WTC11 (cell line): ENCODE data around the gene NINJ2. TPM values are rescaled to one million over a fixed set of nuclear protein-coding genes. Genes with fewer than 3 reads are reported as not detected.

Experiments used
- ATAC-seq: fragments of 200-7000 bp; cut with Tn5 transposase; 2 replicates; pipeline ENCODE4 v1.10.0; 2021; ENCODE audit warnings: mild to moderate bottlenecking, moderate library complexity
- CTCF ChIA-PET: fragments of 300-600 bp; sonication (Branson Sonifier 250); formaldehyde crosslinking; loops from one replicate; lab custom pipeline; 2021; ENCODE audit warnings: antibody characterized with exemption; lab: Charles Lee
- POLR2A ChIA-PET: fragments of 350-600 bp; sonication (Branson Sonifier 250); formaldehyde crosslinking; loops from one replicate; lab custom pipeline; 2021; ENCODE audit warnings: antibody characterized with exemption; lab: Charles Lee
- DNase-seq: peaks from one replicate; pipeline ENCODE4 v3.0.0; 2021; ENCODE audit warnings: low spot score
- H3K27ac Mint-ChIP-seq: 2 replicates; pipeline ENCODE4 v1.8.0; 2021; ENCODE audit warnings: mixed read lengths
- H3K27me3 Mint-ChIP-seq: 2 replicates; pipeline ENCODE4 v1.8.0; 2021; ENCODE audit warnings: low read depth, mild to moderate bottlenecking, moderate library complexity, mixed read lengths
- H3K36me3 Mint-ChIP-seq: 2 replicates; pipeline ENCODE4 v1.8.0; 2021; ENCODE audit warnings: mixed read lengths
- H3K4me1 Mint-ChIP-seq: 2 replicates; pipeline ENCODE4 v1.8.0; 2022; ENCODE audit warnings: mixed read lengths
- H3K4me3 Mint-ChIP-seq: 2 replicates; pipeline ENCODE4 v1.8.0; 2021; ENCODE audit warnings: mild to moderate bottlenecking, moderate library complexity, mixed read lengths
- H3K9me3 Mint-ChIP-seq: 2 replicates; pipeline ENCODE4 v1.8.0; 2021; ENCODE audit warnings: mixed read lengths
- CTCF ChIP-seq: fragments of 200-600 bp; IDR thresholded peaks from 2 replicates; pipeline ENCODE4 v1.8.0; 2022; ENCODE audit warnings: antibody characterized with exemption
- E2F1 ChIP-seq: sonication (generic); formaldehyde crosslinking; IDR thresholded peaks from 2 replicates; pipeline ENCODE4 v1.8.0; 2022; ENCODE audit warnings: mild to moderate bottlenecking, missing genetic modification reagents
- FOXJ3 ChIP-seq: sonication (generic); formaldehyde crosslinking; IDR thresholded peaks from 2 replicates; pipeline ENCODE4 v1.9.0; 2021; ENCODE audit warnings: missing genetic modification reagents, mild to moderate bottlenecking, borderline replicate concordance
- FOXK1 ChIP-seq: sonication (generic); formaldehyde crosslinking; IDR thresholded peaks from 2 replicates; pipeline ENCODE4 v1.8.0; 2022; ENCODE audit warnings: mild to moderate bottlenecking, moderate library complexity, missing genetic modification reagents
- FOXP1 ChIP-seq: sonication (generic); formaldehyde crosslinking; IDR thresholded peaks from 2 replicates; pipeline ENCODE4 v1.8.0; 2022; ENCODE audit warnings: missing genetic modification reagents, mild to moderate bottlenecking, moderate library complexity, borderline replicate concordance
- IRF1 ChIP-seq: sonication (generic); formaldehyde crosslinking; IDR thresholded peaks from 2 replicates; pipeline ENCODE4 v1.8.0; 2023; ENCODE audit warnings: missing genetic modification reagents
- KAT7 ChIP-seq: sonication (generic); formaldehyde crosslinking; IDR thresholded peaks from 2 replicates; pipeline ENCODE4 v1.8.1; 2023; ENCODE audit warnings: missing genetic modification reagents, mild to moderate bottlenecking, borderline replicate concordance
- OVOL2 ChIP-seq: fragments of 250-450 bp; sonication (Bioruptor Pico); IDR thresholded peaks from 2 replicates; pipeline ENCODE4 v1.9.0; 2021; ENCODE audit warnings: mild to moderate bottlenecking, borderline replicate concordance
- SMAD3 ChIP-seq: sonication (generic); formaldehyde crosslinking; IDR thresholded peaks from 2 replicates; pipeline ENCODE4 v1.8.0; 2022; ENCODE audit warnings: missing genetic modification reagents, mild to moderate bottlenecking, borderline replicate concordance
- SP1 ChIP-seq: sonication (generic); formaldehyde crosslinking; conservative IDR thresholded peaks from 2 replicates; pipeline ENCODE4 v1.8.1; 2022; ENCODE audit warnings: missing genetic modification reagents
- TP53 ChIP-seq: sonication (generic); formaldehyde crosslinking; IDR thresholded peaks from 2 replicates; pipeline ENCODE4 v1.8.1; 2023; ENCODE audit warnings: mild to moderate bottlenecking, missing genetic modification reagents
- ZBTB43 ChIP-seq: sonication (generic); formaldehyde crosslinking; IDR thresholded peaks from 2 replicates; pipeline ENCODE4 v1.8.1; 2023; ENCODE audit warnings: mild to moderate bottlenecking, missing genetic modification reagents
- ZMAT4 ChIP-seq: fragments of 250-450 bp; sonication (Bioruptor Pico); IDR thresholded peaks from 2 replicates; pipeline ENCODE4 v1.9.0; 2021; ENCODE audit warnings: mild to moderate bottlenecking
- ZNF121 ChIP-seq: sonication (generic); formaldehyde crosslinking; IDR thresholded peaks from 2 replicates; pipeline ENCODE4 v1.8.0; 2023; ENCODE audit warnings: missing genetic modification reagents
- ZNF281 ChIP-seq: sonication (generic); formaldehyde crosslinking; IDR thresholded peaks from 2 replicates; pipeline ENCODE4 v1.8.0; 2023; ENCODE audit warnings: mild to moderate bottlenecking, missing genetic modification reagents
- ZNF317 ChIP-seq: sonication (generic); formaldehyde crosslinking; IDR thresholded peaks from 2 replicates; pipeline ENCODE4 v1.8.1; 2023; ENCODE audit warnings: low read depth, mild to moderate bottlenecking, moderate library complexity, missing genetic modification reagents, borderline replicate concordance
- ZNF416 ChIP-seq: fragments of 250-450 bp; sonication (Bioruptor Pico); IDR thresholded peaks from 2 replicates; pipeline ENCODE4 v1.9.0; 2021; ENCODE audit warnings: mild to moderate bottlenecking, inconsistent platforms
- total RNA-seq: library from RNA; stranded (reverse); gene quantifications from 3 replicates; pipeline ENCODE4 v1.2.3, GENCODE V29; 2021
- TF ChIP-seq, protein P1 (sequence below): sonication (generic); formaldehyde crosslinking; conservative IDR thresholded peaks from 2 replicates; pipeline ENCODE4 v1.8.1; 2023; ENCODE audit warnings: mild to moderate bottlenecking, low read depth, missing genetic modification reagents, moderate library complexity
- TF ChIP-seq, protein P2 (sequence below): sonication (generic); formaldehyde crosslinking; IDR thresholded peaks from 2 replicates; pipeline ENCODE4 v1.8.1; 2022; ENCODE audit warnings: mild to moderate bottlenecking, missing genetic modification reagents, moderate library complexity, borderline replicate concordance

NINJ2 gene
- total RNA-seq, 1 experiment from 2014 or later, result 0.42 TPM

- Mint-ChIP-seq H3K4me1 (peaks cover 18% of the 10 kb centered on the region), H3K9me3 (no peaks in the 10 kb centered on the region), H3K36me3 (no peaks in the 10 kb centered on the region), H3K27me3 (no peaks in the 10 kb centered on the region; the same call in 1 of the 2 replicates), H3K4me3 (no peak overlapping the region), H3K27ac (no peak overlapping the region)
- ChIA-PET CTCF (interaction anchor here (1.7 to 4.2 kb wide), 2 partner anchors 7 to 82 kb away, joined by 6 to 41 read pairs; partner anchors contain the start of gene WNK1), POLR2A (no interaction called here)
- DNase-seq (no peak), ATAC-seq (no peak)
- TF ChIP-seq, protein P1, sequence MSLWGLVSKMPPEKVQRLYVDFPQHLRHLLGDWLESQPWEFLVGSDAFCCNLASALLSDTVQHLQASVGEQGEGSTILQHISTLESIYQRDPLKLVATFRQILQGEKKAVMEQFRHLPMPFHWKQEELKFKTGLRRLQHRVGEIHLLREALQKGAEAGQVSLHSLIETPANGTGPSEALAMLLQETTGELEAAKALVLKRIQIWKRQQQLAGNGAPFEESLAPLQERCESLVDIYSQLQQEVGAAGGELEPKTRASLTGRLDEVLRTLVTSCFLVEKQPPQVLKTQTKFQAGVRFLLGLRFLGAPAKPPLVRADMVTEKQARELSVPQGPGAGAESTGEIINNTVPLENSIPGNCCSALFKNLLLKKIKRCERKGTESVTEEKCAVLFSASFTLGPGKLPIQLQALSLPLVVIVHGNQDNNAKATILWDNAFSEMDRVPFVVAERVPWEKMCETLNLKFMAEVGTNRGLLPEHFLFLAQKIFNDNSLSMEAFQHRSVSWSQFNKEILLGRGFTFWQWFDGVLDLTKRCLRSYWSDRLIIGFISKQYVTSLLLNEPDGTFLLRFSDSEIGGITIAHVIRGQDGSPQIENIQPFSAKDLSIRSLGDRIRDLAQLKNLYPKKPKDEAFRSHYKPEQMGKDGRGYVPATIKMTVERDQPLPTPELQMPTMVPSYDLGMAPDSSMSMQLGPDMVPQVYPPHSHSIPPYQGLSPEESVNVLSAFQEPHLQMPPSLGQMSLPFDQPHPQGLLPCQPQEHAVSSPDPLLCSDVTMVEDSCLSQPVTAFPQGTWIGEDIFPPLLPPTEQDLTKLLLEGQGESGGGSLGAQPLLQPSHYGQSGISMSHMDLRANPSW (CRISPR knock-in tag), result no peak
- no peak for TF ChIP-seq SMAD3 (CRISPR knock-in tag)
- TF ChIP-seq ZNF121 (CRISPR knock-in tag), result no peak
- TF ChIP-seq OVOL2, result no peak
- no peak for TF ChIP-seq ZNF317
- TF ChIP-seq ZNF416 (CRISPR knock-in tag), result no peak
- TF ChIP-seq E2F1 (CRISPR knock-in tag), result no peak
- no peak for TF ChIP-seq FOXP1 (CRISPR knock-in tag)
- no peak for TF ChIP-seq ZMAT4 (CRISPR knock-in tag)
- TF ChIP-seq FOXK1 (CRISPR knock-in tag), result no peak
- TF ChIP-seq CTCF, result no peak
- TF ChIP-seq IRF1, result no peak
- no peak for TF ChIP-seq KAT7
- TF ChIP-seq FOXJ3, result no peak
- no peak for TF ChIP-seq SP1 (CRISPR knock-in tag)
- TF ChIP-seq, protein P2, sequence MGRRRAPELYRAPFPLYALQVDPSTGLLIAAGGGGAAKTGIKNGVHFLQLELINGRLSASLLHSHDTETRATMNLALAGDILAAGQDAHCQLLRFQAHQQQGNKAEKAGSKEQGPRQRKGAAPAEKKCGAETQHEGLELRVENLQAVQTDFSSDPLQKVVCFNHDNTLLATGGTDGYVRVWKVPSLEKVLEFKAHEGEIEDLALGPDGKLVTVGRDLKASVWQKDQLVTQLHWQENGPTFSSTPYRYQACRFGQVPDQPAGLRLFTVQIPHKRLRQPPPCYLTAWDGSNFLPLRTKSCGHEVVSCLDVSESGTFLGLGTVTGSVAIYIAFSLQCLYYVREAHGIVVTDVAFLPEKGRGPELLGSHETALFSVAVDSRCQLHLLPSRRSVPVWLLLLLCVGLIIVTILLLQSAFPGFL (CRISPR knock-in tag), result no peak
- TF ChIP-seq ZNF281 (CRISPR knock-in tag), result no peak
- TF ChIP-seq ZBTB43 (CRISPR knock-in tag), result no peak
- TF ChIP-seq TP53 (CRISPR knock-in tag), result no peak
These were observed 6.3 kb upstream of the NINJ2 start for GRCh38 chr12:669576-669945.
